ENCODE results near the gene GFPT2. TPM values are rescaled to one million over a fixed set of nuclear protein-coding genes. Genes with fewer than 3 reads are reported as not detected.

Gene GFPT2
- total and polyA plus RNA-seq, 2 of the 8 experiments (the other 6 are each of a cell fraction or from before 2014, with no cell fraction given): 83.7 to 143 TPM

GRCh38 chr5:180271221-180271620 lies 81.9 kb downstream of the GFPT2 start:
- Histone ChIP-seq H4K91ac (replicated peaks; ENCODE audit: insufficient read length, low read length) (no peak overlapping the region), H2AFZ (ENCODE audit: low read length) (no peak overlapping the region), H2BK5ac (ENCODE audit: low read depth, low read length) (no peak overlapping the region), H2BK120ac (replicated peaks; ENCODE audit: low read depth, low read length) (no peak overlapping the region), H3K4me1 (replicated peaks in 1 of 4; ENCODE audit: control insufficient read depth in 3 of 4, insufficient read depth in 4 of 4, low read length in 3 of 4) (no peaks in the 10 kb centered on the region), H3K36me3 (ENCODE audit: control insufficient read depth in 2 of 4, insufficient read depth in 4 of 4, low read length in 3 of 4) (peaks cover 0 to 57% (median 16%) of the 10 kb centered on the region in 4 experiments; a peak in 4 of 8 replicates), H3K18ac (ENCODE audit: extremely low read depth, low read length) (no peak overlapping the region), H2BK20ac (ENCODE audit: low read length) (no peak overlapping the region), H4K5ac (ENCODE audit: insufficient read length, low read depth, low read length) (no peak overlapping the region), H3K9me3 (ENCODE audit: insufficient read depth in 2 of 2, low read depth in 1 of 2, low read length in 1 of 2) (peaks cover 9 to 27% of the 10 kb centered on the region in 2 experiments; a peak in 2 of 4 replicates), H2BK12ac (ENCODE audit: low read depth, low read length) (no peak overlapping the region), H2BK15ac (ENCODE audit: low read length) (no peak overlapping the region), H3K79me2 (ENCODE audit: control insufficient read depth in 1 of 2, insufficient read depth in 2 of 2, low read length in 2 of 2) (no peaks in the 10 kb centered on the region), H2AK5ac (ENCODE audit: low read depth, low read length) (no peak overlapping the region), H3K14ac (ENCODE audit: insufficient read length) (no peak overlapping the region), H3K4ac (replicated peaks; ENCODE audit: insufficient read length, low read depth, low read length) (no peak overlapping the region), H3K4me2 (ENCODE audit: insufficient read depth in 1 of 2, low read depth in 2 of 2, low read length in 2 of 2) (no peak overlapping the region), H3K9ac (replicated peaks in 1 of 4; ENCODE audit: extremely low read depth in 1 of 4, low read depth in 3 of 4, low read length in 3 of 4) (no peak overlapping the region), H3K27ac (ENCODE audit: low read depth, low read length) (no peak overlapping the region), H3K56ac (replicated peaks; ENCODE audit: insufficient read length, low read depth, low read length) (no peak overlapping the region), H3K23ac (ENCODE audit: insufficient read length) (no peak overlapping the region), H3K79me1 (ENCODE audit: low read depth, low read length) (no peaks in the 10 kb centered on the region), H4K20me1 (replicated peaks in 1 of 2; ENCODE audit: control insufficient read depth in 1 of 2, insufficient read depth in 2 of 2, low read length in 2 of 2) (no peaks in the 10 kb centered on the region), H3K4me3 (ENCODE audit: extremely low read depth in 1 of 4, insufficient read depth in 2 of 4, low read depth in 3 of 4, low read length in 4 of 4) (no peak overlapping the region), H3K23me2 (ENCODE audit: low read depth, low read length) (no peaks in the 10 kb centered on the region), H3K27me3 (replicated peaks in 1 of 4; ENCODE audit: control insufficient read depth in 3 of 4, extremely low read depth in 1 of 4, insufficient read depth in 3 of 4, low read length in 3 of 4) (no peaks in the 10 kb centered on the region), H4K8ac (ENCODE audit: extremely low read depth, insufficient read depth, low read length) (no peak overlapping the region)
- FAIRE-seq: no peak
- POLR2A ChIA-PET (ENCODE audit: partially characterized antibody): interaction anchor here (1.1 kb wide), 1 partner anchor 13 kb away, joined by 4 read pairs; no protein-coding TSS in a partner anchor
- CTCF ChIA-PET (ENCODE audit: partially characterized antibody): interaction anchor here (2.2 kb wide), 2 partner anchors 9 to 24 kb away, joined by 6 to 8 read pairs; no protein-coding TSS in a partner anchor
- WGBS, 2 experiments (ENCODE audit: extremely low coverage in 1 of 2, insufficient coverage in 1 of 2, insufficient read length in 1 of 2, insufficient replicate concordance in 2 of 2, low coverage in 1 of 2, low lambda C conversion rate in 2 of 2, missing lambda C conversion rate in 1 of 2): 89% methylated on average over 7 of the region's 7 CpGs; no CpG with 5 or more reads in 1 of the 2 experiments
- no peak for DNase-seq (ENCODE audit: low read depth in 1 of 2, low spot score in 2 of 2)
- TF ChIP-seq, protein P1, sequence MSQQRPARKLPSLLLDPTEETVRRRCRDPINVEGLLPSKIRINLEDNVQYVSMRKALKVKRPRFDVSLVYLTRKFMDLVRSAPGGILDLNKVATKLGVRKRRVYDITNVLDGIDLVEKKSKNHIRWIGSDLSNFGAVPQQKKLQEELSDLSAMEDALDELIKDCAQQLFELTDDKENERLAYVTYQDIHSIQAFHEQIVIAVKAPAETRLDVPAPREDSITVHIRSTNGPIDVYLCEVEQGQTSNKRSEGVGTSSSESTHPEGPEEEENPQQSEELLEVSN (IDR thresholded peaks at IDR 0.05): no peak
- no peak for TF ChIP-seq EGR1 (IDR thresholded peaks at IDR 0.05; ENCODE audit: borderline replicate concordance, low read depth, low read length)
- no peak for TF ChIP-seq RFX5 (IDR thresholded peaks at IDR 0.05; ENCODE audit: borderline replicate concordance, low read depth, low read length)
- TF ChIP-seq, protein P2, sequence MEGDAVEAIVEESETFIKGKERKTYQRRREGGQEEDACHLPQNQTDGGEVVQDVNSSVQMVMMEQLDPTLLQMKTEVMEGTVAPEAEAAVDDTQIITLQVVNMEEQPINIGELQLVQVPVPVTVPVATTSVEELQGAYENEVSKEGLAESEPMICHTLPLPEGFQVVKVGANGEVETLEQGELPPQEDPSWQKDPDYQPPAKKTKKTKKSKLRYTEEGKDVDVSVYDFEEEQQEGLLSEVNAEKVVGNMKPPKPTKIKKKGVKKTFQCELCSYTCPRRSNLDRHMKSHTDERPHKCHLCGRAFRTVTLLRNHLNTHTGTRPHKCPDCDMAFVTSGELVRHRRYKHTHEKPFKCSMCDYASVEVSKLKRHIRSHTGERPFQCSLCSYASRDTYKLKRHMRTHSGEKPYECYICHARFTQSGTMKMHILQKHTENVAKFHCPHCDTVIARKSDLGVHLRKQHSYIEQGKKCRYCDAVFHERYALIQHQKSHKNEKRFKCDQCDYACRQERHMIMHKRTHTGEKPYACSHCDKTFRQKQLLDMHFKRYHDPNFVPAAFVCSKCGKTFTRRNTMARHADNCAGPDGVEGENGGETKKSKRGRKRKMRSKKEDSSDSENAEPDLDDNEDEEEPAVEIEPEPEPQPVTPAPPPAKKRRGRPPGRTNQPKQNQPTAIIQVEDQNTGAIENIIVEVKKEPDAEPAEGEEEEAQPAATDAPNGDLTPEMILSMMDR (IDR thresholded peaks at IDR 0.05; ENCODE audit: control extremely low read depth in 1 of 3, insufficient read depth in 1 of 3, low read depth in 1 of 3, low read length in 3 of 3): no peak
- no peak for TF ChIP-seq TAF1 (IDR thresholded peaks at IDR 0.05; ENCODE audit: low read depth, low read length)
- TF ChIP-seq SP1 (IDR thresholded peaks at IDR 0.05; ENCODE audit: low read depth, low read length): no peak
- no peak for TF ChIP-seq NANOG (IDR thresholded peaks at IDR 0.05; ENCODE audit: insufficient read depth, low read depth, low read length, poor library complexity, severe bottlenecking)
- TF ChIP-seq BCL11A (IDR thresholded peaks at IDR 0.05; ENCODE audit: low read depth in 2 of 2, low read length in 2 of 2): no peak
- TF ChIP-seq SIN3A (conservative IDR thresholded peaks at IDR 0.05 in 1 of 2, IDR thresholded peaks at IDR 0.05 in 1 of 2; ENCODE audit: low read depth in 1 of 2, low read length in 2 of 2): no peak
- TF ChIP-seq CREB1 (IDR thresholded peaks at IDR 0.05): no peak
- TF ChIP-seq CBX8 (IDR thresholded peaks at IDR 0.05; ENCODE audit: borderline replicate concordance, low read depth, low read length): no peak

All from H1 (cell line).